Activated naive CD4-positive, alpha-beta T cell (primary cell): ENCODE results near the gene UBE2E3.
"Not testable (repeated sequence)": the region's sequence is repeated elsewhere in the genome, so short reads cannot be mapped to it uniquely, and the experiment has no call there.

ENCODE experiments used
- DNase-seq, 4 experiments: peaks; one replicate each; lab custom pipeline; 2025; lab: John Stamatoyannopoulos, UW

The UBE2E3 gene

GRCh38 chr2:180980106-180980942, at the start of gene UBE2E3:
TSS of gene UBE2E3 (plus strand) at chr2:180980605. CDS start at chr2:180982043, 1,438 bp downstream.
- DNase-seq: peak; percentile 40 to 80 (median 64)

GRCh38 chr2:180931841-180932240, 48.6 kb upstream of the UBE2E3 start:
- DNase-seq: no peak

- no peak for DNase-seq
Measured at GRCh38 chr2:180933332-180933731, 47.1 kb upstream of the UBE2E3 start.

GRCh38 chr2:180934911-180935310, 45.5 kb upstream of the UBE2E3 start:
- no peak for DNase-seq

GRCh38 chr2:180937480-180937879, 42.9 kb upstream of the UBE2E3 start:
- not testable (repeated sequence) for DNase-seq

- no peak for DNase-seq
Measured at GRCh38 chr2:180938451-180938850, 42.0 kb upstream of the UBE2E3 start.

- no peak for DNase-seq
Measured at GRCh38 chr2:180943275-180943674, 37.1 kb upstream of the UBE2E3 start.

GRCh38 chr2:180944372-180944771, 36.0 kb upstream of the UBE2E3 start:
- no peak for DNase-seq

GRCh38 chr2:180947208-180947689, 33.2 kb upstream of the UBE2E3 start:
- DNase-seq: no peak

GRCh38 chr2:180949896-180950295, 30.5 kb upstream of the UBE2E3 start:
- no peak for DNase-seq

GRCh38 chr2:180952082-180952481, 28.3 kb upstream of the UBE2E3 start:
- no peak for DNase-seq

GRCh38 chr2:180952731-180953336, 27.6 kb upstream of the UBE2E3 start:
- no peak for DNase-seq

GRCh38 chr2:180953550-180953949, 26.9 kb upstream of the UBE2E3 start:
- DNase-seq: no peak

- no peak for DNase-seq
Measured at GRCh38 chr2:180955101-180955500, 25.3 kb upstream of the UBE2E3 start.

GRCh38 chr2:180959787-180960186, 20.6 kb upstream of the UBE2E3 start:
- DNase-seq: no peak

- no peak for DNase-seq
Measured at GRCh38 chr2:180960982-180961381, 19.4 kb upstream of the UBE2E3 start.

- no peak for DNase-seq
Measured at GRCh38 chr2:180962727-180963314, 17.6 kb upstream of the UBE2E3 start.

GRCh38 chr2:180966378-180966777, 14.0 kb upstream of the UBE2E3 start:
- no peak for DNase-seq

GRCh38 chr2:180969124-180969523, 11.3 kb upstream of the UBE2E3 start:
- DNase-seq: no peak

GRCh38 chr2:180970016-180970415, 10.4 kb upstream of the UBE2E3 start:
- DNase-seq: no peak

- no peak for DNase-seq
Measured at GRCh38 chr2:180971811-180972210, 8.6 kb upstream of the UBE2E3 start.

- no peak for DNase-seq
Measured at GRCh38 chr2:180975585-180975984, 4.8 kb upstream of the UBE2E3 start.
